T-cell (primary cell): ENCODE data around the gene GABPB2. TPM values are rescaled to one million over a fixed set of nuclear protein-coding genes. Genes with fewer than 3 reads are reported as not detected.

Source experiments
- ATAC-seq, 4 experiments: fragments of 200-7000 bp in 3 of 4; fragments of 150-1000 bp in 1 of 4; cut with Tn5 transposase; replicated peaks in 1 of 4; 1 replicate in 3 of 4; 2 replicates in 1 of 4; pipeline ENCODE4 v1.10.0; 2021; ENCODE audit warnings: moderate library complexity in 3 of 4, mild to moderate bottlenecking in 2 of 4, moderate number of reproducible peaks in 1 of 4
- CTCF ChIA-PET, 2 donors: fragments of 300-600 bp; sonication (Branson Sonifier 250); formaldehyde crosslinking; loops; one replicate each; lab custom pipeline; 2022; ENCODE audit warnings: antibody characterized with exemption in 2 of 2; lab: Charles Lee
- POLR2A ChIA-PET, 2 donors: fragments of 300-600 bp; sonication (Branson Sonifier 250); formaldehyde crosslinking; loops; one replicate each; lab custom pipeline; 2022; ENCODE audit warnings: antibody characterized with exemption in 2 of 2; lab: Charles Lee
- DNase-seq, 35 experiments: peaks; one replicate each; pipeline versions ENCODE4 v3.0.0 to v3.0.0-alpha.2; 2013 to 2023
- H3K27ac ChIP-seq: one replicate; pipeline ENCODE4 v1.5.1; 2013; ENCODE audit warnings: low read length
- H3K27me3 ChIP-seq, 2 experiments: replicated peaks in 1 of 2; 1 replicate in 1 of 2; 2 replicates in 1 of 2; pipeline versions ENCODE4 v1.6.1 to v1.7.0; 2013; ENCODE audit warnings: low read length in 1 of 2, mixed read lengths in 1 of 2; ENCODE audit not compliant: control insufficient read depth in 2 of 2, insufficient read depth in 2 of 2; ENCODE audit errors: extremely low read depth in 1 of 2
- H3K36me3 ChIP-seq, 2 donors: 1 replicate in 1 of 2; 2 replicates in 1 of 2; pipeline versions ENCODE4 v1.6.1 to v1.7.0; 2013; ENCODE audit warnings: low read length in 1 of 2; ENCODE audit not compliant: control insufficient read depth in 2 of 2, insufficient read depth in 1 of 2; ENCODE audit errors: extremely low read depth in 1 of 2
- H3K4me1 ChIP-seq, 2 experiments: 1 replicate in 1 of 2; 2 replicates in 1 of 2; pipeline versions ENCODE4 v1.6.1 to v1.7.0; 2013; ENCODE audit warnings: low read length in 2 of 2, mixed read lengths in 1 of 2; ENCODE audit not compliant: insufficient read depth in 2 of 2, control insufficient read depth in 1 of 2; ENCODE audit errors: extremely low read depth in 1 of 2
- H3K4me3 ChIP-seq, 2 donors: 1 replicate in 1 of 2; 2 replicates in 1 of 2; pipeline versions ENCODE4 v1.5.1 to v1.7.0; 2013; ENCODE audit warnings: mild to moderate bottlenecking in 2 of 2, low read length in 1 of 2, moderate library complexity in 1 of 2; ENCODE audit not compliant: control insufficient read depth in 1 of 2; ENCODE audit errors: extremely low read depth in 1 of 2
- H3K9me3 ChIP-seq: 2 replicates; pipeline ENCODE4 v1.7.0; 2013
- H3K27ac Mint-ChIP-seq, 2 donors: one replicate each; pipeline ENCODE4 v1.8.0; 2020 to 2021; ENCODE audit warnings: mild to moderate bottlenecking in 2 of 2, mixed read lengths in 2 of 2
- H3K27me3 Mint-ChIP-seq, 2 donors: one replicate each; pipeline ENCODE4 v1.8.0; 2021 to 2022; ENCODE audit warnings: mixed read lengths in 2 of 2
- H3K36me3 Mint-ChIP-seq: one replicate; pipeline ENCODE4 v1.8.0; 2021; ENCODE audit warnings: mixed read lengths
- H3K4me1 Mint-ChIP-seq, 3 donors: one replicate each; pipeline ENCODE4 v1.8.0; 2020 to 2022; ENCODE audit warnings: mixed read lengths in 3 of 3, mild to moderate bottlenecking in 1 of 3
- H3K4me3 Mint-ChIP-seq, 3 donors: one replicate each; pipeline ENCODE4 v1.8.0; 2020 to 2022; ENCODE audit warnings: mild to moderate bottlenecking in 3 of 3, mixed read lengths in 3 of 3, moderate library complexity in 3 of 3
- H3K9me3 Mint-ChIP-seq, 3 donors: one replicate each; pipeline ENCODE4 v1.8.0; 2020 to 2022; ENCODE audit warnings: mixed read lengths in 3 of 3
- WGBS: methylation state at CpG from one replicate; pipeline ENCODE4 v1.1.5; 2013; ENCODE audit warnings: missing lambda C conversion rate; ENCODE audit not compliant: insufficient coverage; 5-methylcytosine and 5-hydroxymethylcytosine counted together
- total RNA-seq, 35 experiments: library from RNA in 6 of 35; stranded (reverse) in 6 of 35; fragments of 120-200 nt in 1 of 35; gene quantifications; one replicate each; pipeline versions ENCODE4 v1.2.1 to v1.2.4 and lab custom pipeline; 2013 to 2026

The GABPB2 gene
- total RNA-seq, 5 donors from 2014 or later (not counting 1 experiment from before 2014, with no cell fraction given): 29.6 to 41.3 (median 32.5) TPM

- Histone ChIP-seq H3K9me3 (no peaks in the 10 kb centered on the region), H3K27ac (no peak overlapping the region), H3K36me3 (no peaks in the 10 kb centered on the region), H3K4me1 (peaks cover 2 to 11% of the 10 kb centered on the region in 2 experiments), H3K4me3 (no peak overlapping the region), H3K27me3 (peaks cover 0 to 13% of the 10 kb centered on the region in 2 experiments)
- Mint-ChIP-seq H3K9me3 (no peaks in the 10 kb centered on the region), H3K27me3 (peaks cover 0 to 4% of the 10 kb centered on the region in 2 donors), H3K4me3 (no peak overlapping the region), H3K27ac (no peak overlapping the region), H3K4me1 (peaks cover 7 to 10% (median 10%) of the 10 kb centered on the region in 3 donors), H3K36me3 (peaks cover 6% of the 10 kb centered on the region)
- CTCF ChIA-PET: interaction anchor here in 1 of 2 donors (0.6 kb wide), 1 partner anchor 16 kb away, joined by 3 read pairs; no protein-coding TSS in a partner anchor
- 90% methylated on average over 2 of the region's 12 CpGs for WGBS
- DNase-seq: no peak
- no peak for ATAC-seq
- POLR2A ChIA-PET: interaction anchor here in 1 of 2 donors (0.5 kb wide), 1 partner anchor 74 kb away, joined by 3 read pairs; no protein-coding TSS in a partner anchor
Observed at GRCh38 chr1:151135433-151136385, 65.1 kb downstream of the GABPB2 start.

GRCh38 chr1:151137789-151138188 lies 67.2 kb downstream of the GABPB2 start:
- Histone ChIP-seq H3K4me3 (no peak overlapping the region), H3K27me3 (no peaks in the 10 kb centered on the region), H3K27ac (no peak overlapping the region), H3K36me3 (no peaks in the 10 kb centered on the region), H3K4me1 (no peaks in the 10 kb centered on the region), H3K9me3 (no peaks in the 10 kb centered on the region)
- no peaks in the 10 kb centered on the region for H3K27me3 Mint-ChIP-seq
- ATAC-seq (no peak), DNase-seq (no peak)
- no peaks in the 10 kb centered on the region for H3K4me1 Mint-ChIP-seq
- H3K4me3 Mint-ChIP-seq: no peak overlapping the region
- no peaks in the 10 kb centered on the region for H3K9me3 Mint-ChIP-seq
- H3K36me3 Mint-ChIP-seq: peaks cover 6% of the 10 kb centered on the region
- WGBS: 89% methylated on average over 3 of the region's 7 CpGs
- ChIA-PET CTCF (no interaction called here), POLR2A (no interaction called here)
- H3K27ac Mint-ChIP-seq: no peak overlapping the region

GRCh38 chr1:151142411-151143056 lies 72.0 kb downstream of the GABPB2 start:
- no peak overlapping the region for H3K27ac Mint-ChIP-seq
- no peak overlapping the region for H3K27ac ChIP-seq
- no peak overlapping the region for H3K4me3 ChIP-seq
- H3K4me1 Mint-ChIP-seq: peaks cover 13 to 16% (median 15%) of the 10 kb centered on the region in 3 donors
- H3K9me3 Mint-ChIP-seq: no peaks in the 10 kb centered on the region
- CTCF ChIA-PET: interaction anchor here in 1 of 2 donors (0.6 kb wide), 1 partner anchor 85 kb away, joined by 3 read pairs; no protein-coding TSS in a partner anchor
- WGBS: no CpG with 5 or more reads among the region's 5 CpGs
- DNase-seq (no peak), ATAC-seq (no peak)
- H3K9me3 ChIP-seq: no peaks in the 10 kb centered on the region
- H3K27me3 Mint-ChIP-seq: no peaks in the 10 kb centered on the region
- peaks cover 0 to 23% of the 10 kb centered on the region in 2 experiments for H3K4me1 ChIP-seq
- H3K4me3 Mint-ChIP-seq: no peak overlapping the region
- POLR2A ChIA-PET: interaction anchor here (0.5 to 0.6 kb wide), 2 partner anchors 11 to 18 kb away, joined by 4 to 6 read pairs; no protein-coding TSS in a partner anchor
- H3K36me3 Mint-ChIP-seq: no peaks in the 10 kb centered on the region
- peaks cover 0 to 11% of the 10 kb centered on the region in 2 experiments for H3K27me3 ChIP-seq
- H3K36me3 ChIP-seq: no peaks in the 10 kb centered on the region

GRCh38 chr1:151143057-151143435 lies 72.5 kb downstream of the GABPB2 start:
- ChIA-PET CTCF (interaction anchor here in 1 of 2 donors (0.6 kb wide), 1 partner anchor 15 kb away, joined by 3 read pairs; no protein-coding TSS in a partner anchor), POLR2A (interaction anchor here in 1 of 2 donors (0.5 kb wide), 1 partner anchor 19 kb away, joined by 6 read pairs; no protein-coding TSS in a partner anchor)
- no peaks in the 10 kb centered on the region for H3K36me3 ChIP-seq
- H3K4me1 ChIP-seq: peaks cover 0 to 23% of the 10 kb centered on the region in 2 experiments
- Mint-ChIP-seq H3K9me3 (no peaks in the 10 kb centered on the region), H3K27me3 (no peaks in the 10 kb centered on the region), H3K4me1 (peaks cover 14 to 17% (median 16%) of the 10 kb centered on the region in 3 donors), H3K27ac (no peak overlapping the region), H3K36me3 (no peaks in the 10 kb centered on the region), H3K4me3 (no peak overlapping the region)
- H3K9me3 ChIP-seq: no peaks in the 10 kb centered on the region
- no peak for ATAC-seq
- H3K4me3 ChIP-seq: no peak overlapping the region
- peaks cover 0 to 11% of the 10 kb centered on the region in 2 experiments for H3K27me3 ChIP-seq
- WGBS: no CpG with 5 or more reads among the region's 7 CpGs
- DNase-seq: no peak
- no peak overlapping the region for H3K27ac ChIP-seq

- no peaks in the 10 kb centered on the region for H3K27me3 Mint-ChIP-seq
- H3K4me3 Mint-ChIP-seq: no peak overlapping the region
- no peaks in the 10 kb centered on the region for H3K9me3 Mint-ChIP-seq
- Histone ChIP-seq H3K27me3 (peaks cover 0 to 11% of the 10 kb centered on the region in 2 experiments), H3K9me3 (no peaks in the 10 kb centered on the region), H3K4me1 (peaks cover 0 to 23% of the 10 kb centered on the region in 2 experiments), H3K4me3 (no peak overlapping the region), H3K36me3 (no peaks in the 10 kb centered on the region), H3K27ac (no peak overlapping the region)
- no peak for DNase-seq
- no peak overlapping the region for H3K27ac Mint-ChIP-seq
- CTCF ChIA-PET: no interaction called here
- H3K36me3 Mint-ChIP-seq: no peaks in the 10 kb centered on the region
- H3K4me1 Mint-ChIP-seq: peaks cover 14 to 17% (median 16%) of the 10 kb centered on the region in 3 donors
- ATAC-seq: no peak
- POLR2A ChIA-PET: no interaction called here
- 100% methylated on average over 2 of the region's 5 CpGs for WGBS
Observed at GRCh38 chr1:151143986-151144385, 73.4 kb downstream of the GABPB2 start.
